ENCODE measurements around the gene RPH3AL.

Gene RPH3AL

DNA sequence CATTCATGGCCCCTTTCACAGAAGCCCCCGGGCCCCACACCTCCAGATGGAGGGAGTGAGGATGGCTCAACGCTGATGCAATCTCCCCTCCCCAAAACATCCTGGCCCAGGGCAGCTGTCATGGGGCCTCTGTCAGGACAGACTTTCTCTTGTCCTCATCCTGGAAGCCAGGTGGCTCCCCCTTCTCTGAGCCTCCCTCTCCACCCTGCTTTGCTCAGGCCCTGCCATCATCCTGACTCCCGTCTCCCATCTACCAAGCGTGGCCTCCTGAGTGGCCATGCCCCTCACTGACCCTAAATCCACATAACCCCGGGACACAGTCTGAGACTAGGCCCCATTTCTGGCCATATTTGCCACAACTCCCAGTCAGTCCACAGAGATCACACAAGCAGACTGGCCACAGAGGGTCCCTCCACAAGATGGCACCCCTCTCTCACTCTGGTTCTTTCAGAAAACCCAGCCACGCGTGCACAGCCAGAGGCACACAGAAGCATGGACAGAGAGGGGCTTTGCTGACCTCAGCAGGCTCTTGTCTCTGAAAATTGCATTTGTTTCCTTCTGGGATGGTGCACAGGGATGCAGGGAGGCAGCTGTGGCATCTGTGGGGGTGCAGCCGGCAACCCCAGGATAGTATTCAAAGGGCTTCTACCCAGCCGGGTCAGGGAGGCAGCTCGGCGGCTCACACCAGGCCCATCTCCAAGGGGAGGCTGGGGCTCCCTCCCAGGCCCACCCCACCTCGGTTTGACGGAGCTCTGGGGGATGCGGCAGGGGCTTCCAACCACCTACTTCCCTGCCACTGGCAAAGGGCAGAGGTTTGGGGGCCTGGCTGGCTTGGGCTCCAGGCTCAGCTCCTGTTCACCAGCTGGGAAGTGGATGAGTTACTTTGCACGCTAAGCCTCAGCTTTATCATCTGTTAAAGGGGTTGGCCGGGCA lies 188.0 kb downstream of the RPH3AL start:
- H3K36me3 ChIP-seq (ENCODE audit: control insufficient read depth, insufficient read depth, low read length), result no peaks in the 10 kb centered on the region
- no peaks in the 10 kb centered on the region for H3K27me3 ChIP-seq (ENCODE audit: control insufficient read depth, insufficient read depth, low read length, poor library complexity, severe bottlenecking)
- WGBS, 2 experiments, result 73 to 76% methylated on average over 16 of the region's 16 CpGs
- no peak overlapping the region for H3K4me3 ChIP-seq (ENCODE audit: insufficient read depth, low read depth, low read length)
- no peaks in the 10 kb centered on the region for H3K4me1 ChIP-seq (ENCODE audit: control insufficient read depth, insufficient read depth, low read length)
- no peak overlapping the region for H3K27ac ChIP-seq (ENCODE audit: insufficient read depth, low read depth, low read length, poor library complexity, severe bottlenecking)
- no peaks in the 10 kb centered on the region for H3K9me3 ChIP-seq (ENCODE audit: control insufficient read depth, low read length)

DNA sequence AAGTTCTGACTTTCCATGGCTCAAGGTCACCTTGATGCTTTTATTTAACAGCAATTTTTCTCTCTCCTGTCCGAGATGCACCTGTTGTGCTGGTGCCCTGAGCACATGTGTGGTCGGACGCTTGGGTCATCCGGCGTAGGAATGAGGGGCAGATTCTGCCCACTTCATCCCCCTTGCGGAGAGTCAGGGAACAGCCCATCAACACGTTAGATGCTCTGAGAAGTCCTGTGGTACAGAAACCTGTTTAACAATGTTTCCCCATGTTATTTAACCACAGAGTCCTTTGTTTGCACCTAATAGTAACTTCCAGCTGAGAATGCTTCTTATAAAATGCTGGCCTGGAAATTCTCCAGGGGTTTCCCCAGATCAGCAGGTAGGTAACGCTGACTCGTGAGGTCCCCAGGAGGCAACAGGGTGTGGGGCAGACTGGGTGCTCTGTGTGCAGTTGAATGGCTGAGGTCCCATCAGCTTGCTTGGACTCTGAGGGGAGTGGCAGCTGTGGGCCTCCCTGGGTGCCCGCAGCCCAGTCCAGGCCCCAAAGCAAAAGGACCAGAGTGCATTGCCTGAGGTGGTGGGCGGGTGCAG lies 189.0 kb downstream of the RPH3AL start:
- WGBS, 2 experiments, result 86 to 91% methylated on average over 11 of the region's 11 CpGs
- H3K27ac ChIP-seq (ENCODE audit: insufficient read depth, low read depth, low read length, poor library complexity, severe bottlenecking), result no peak overlapping the region
- no peaks in the 10 kb centered on the region for H3K27me3 ChIP-seq (ENCODE audit: control insufficient read depth, insufficient read depth, low read length, poor library complexity, severe bottlenecking)
- H3K4me3 ChIP-seq (ENCODE audit: insufficient read depth, low read depth, low read length), result no peak overlapping the region
- no peaks in the 10 kb centered on the region for H3K9me3 ChIP-seq (ENCODE audit: control insufficient read depth, low read length)
- no peaks in the 10 kb centered on the region for H3K36me3 ChIP-seq (ENCODE audit: control insufficient read depth, insufficient read depth, low read length)
- H3K4me1 ChIP-seq (ENCODE audit: control insufficient read depth, insufficient read depth, low read length), result no peaks in the 10 kb centered on the region

DNA sequence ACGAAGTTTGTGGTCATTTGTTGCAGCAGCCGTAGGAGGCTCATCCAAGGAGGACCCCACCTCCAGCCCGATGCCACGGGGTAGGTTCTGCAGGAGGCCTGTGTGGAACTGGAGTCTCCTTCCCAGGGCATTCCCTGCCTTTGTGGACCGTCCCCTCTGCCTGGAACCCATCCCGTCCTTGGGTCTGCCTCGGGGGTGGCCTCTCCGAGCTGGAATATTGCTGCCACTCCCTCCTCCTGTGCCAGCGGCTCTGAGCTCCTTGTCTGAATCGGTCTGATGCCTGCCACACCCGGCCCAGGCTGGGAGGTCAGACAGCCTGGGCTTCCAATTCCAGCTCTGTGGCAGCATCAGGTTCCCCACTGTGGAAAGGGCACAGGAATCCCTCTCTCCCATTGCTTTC lies 189.9 kb downstream of the RPH3AL start:
- no peaks in the 10 kb centered on the region for H3K4me1 ChIP-seq (ENCODE audit: control insufficient read depth, insufficient read depth, low read length)
- H3K9me3 ChIP-seq (ENCODE audit: control insufficient read depth, low read length), result no peaks in the 10 kb centered on the region
- no peak overlapping the region for H3K27ac ChIP-seq (ENCODE audit: insufficient read depth, low read depth, low read length, poor library complexity, severe bottlenecking)
- WGBS, 2 experiments, result 89 to 90% methylated on average over 11 of the region's 11 CpGs
- no peak overlapping the region for H3K4me3 ChIP-seq (ENCODE audit: insufficient read depth, low read depth, low read length)
- no peaks in the 10 kb centered on the region for H3K27me3 ChIP-seq (ENCODE audit: control insufficient read depth, insufficient read depth, low read length, poor library complexity, severe bottlenecking)
- H3K36me3 ChIP-seq (ENCODE audit: control insufficient read depth, insufficient read depth, low read length), result no peaks in the 10 kb centered on the region

Measured in ectodermal cell (in vitro differentiated cells).